H1 (cell line): ENCODE data around the gene TMEM130.

Experiments used
- CREB1 ChIP-seq: IDR thresholded peaks from 2 replicates; pipeline ENCODE4 v1.6.1; 2012; ENCODE audit warnings: inconsistent platforms
- CTCF ChIP-seq, 3 experiments: IDR thresholded peaks; 1 replicate in 2 of 3; 2 replicates in 1 of 3; pipeline versions ENCODE4 v1.5.1 to v1.6.1; 2011; ENCODE audit warnings: low read length in 3 of 3, mild to moderate bottlenecking in 3 of 3, inconsistent platforms in 2 of 3, low read depth in 1 of 3, moderate library complexity in 1 of 3; ENCODE audit not compliant: insufficient read depth in 1 of 3; ENCODE audit errors: control extremely low read depth in 1 of 3
- SAP30 ChIP-seq: fragments of 300-600 bp; sonication (generic); IDR thresholded peaks from 2 replicates; pipeline ENCODE4 v1.7.1; 2012; ENCODE audit warnings: low read length, moderate library complexity, mild to moderate bottlenecking, inconsistent platforms; ENCODE audit not compliant: insufficient read depth, insufficient replicate concordance
- SP2 ChIP-seq: IDR thresholded peaks from 2 replicates; pipeline ENCODE4 v1.6.1; 2012; ENCODE audit warnings: mild to moderate bottlenecking, low read length, inconsistent platforms
- TAF1 ChIP-seq: IDR thresholded peaks from 2 replicates; pipeline ENCODE4 v1.6.1; 2011; ENCODE audit warnings: mild to moderate bottlenecking, low read depth, low read length
- TBP ChIP-seq: IDR thresholded peaks from 2 replicates; pipeline ENCODE4 v1.6.1; 2011; ENCODE audit warnings: low read depth, low read length, improper control_type of control experiment
- USF2 ChIP-seq: IDR thresholded peaks from 2 replicates; pipeline ENCODE4 v1.6.1; 2011; ENCODE audit warnings: low read length, improper control_type of control experiment

- no peak for TF ChIP-seq SAP30
- no peak for TF ChIP-seq CREB1
- no peak for TF ChIP-seq SP2
- no peak for TF ChIP-seq CTCF (IDR thresholded peaks at IDR 0.05; ENCODE audit: control extremely low read depth in 1 of 3, insufficient read depth in 1 of 3, low read depth in 1 of 3, low read length in 3 of 3)
- TF ChIP-seq TAF1: no peak
- no peak for TF ChIP-seq TBP
- no peak for TF ChIP-seq USF2
Measured at GRCh38 chr7:98862203-98862602, 7.6 kb downstream of the TMEM130 start.
